Activated CD4-positive, alpha-beta T cell treated with anti-CD3 and anti-CD28 coated beads, Interleukin-2, amount 10 ng/mL, durations not matched to agents 24 days and 14 days (primary cell): ENCODE data around the gene IL20. TPM values are rescaled to one million over a fixed set of nuclear protein-coding genes. Genes with fewer than 3 reads are reported as not detected.

Source experiments
- DNase-seq: peaks from one replicate; pipeline ENCODE4 v3.0.0; 2022
- H3K27ac Mint-ChIP-seq: one replicate; pipeline ENCODE4 v1.8.0; 2022; ENCODE audit warnings: mild to moderate bottlenecking, mixed read lengths
- H3K27me3 Mint-ChIP-seq: one replicate; pipeline ENCODE4 v1.8.0; 2022; ENCODE audit warnings: mixed read lengths
- H3K36me3 Mint-ChIP-seq: one replicate; pipeline ENCODE4 v1.8.0; 2022; ENCODE audit warnings: low read depth, mild to moderate bottlenecking, mixed read lengths
- H3K4me1 Mint-ChIP-seq: one replicate; pipeline ENCODE4 v1.8.0; 2021; ENCODE audit warnings: mixed read lengths
- H3K4me3 Mint-ChIP-seq: one replicate; pipeline ENCODE4 v1.8.0; 2022; ENCODE audit warnings: mild to moderate bottlenecking, moderate library complexity, mixed read lengths
- H3K9me3 Mint-ChIP-seq: one replicate; pipeline ENCODE4 v1.8.0; 2021; ENCODE audit warnings: mixed read lengths
- intact Hi-C: fragments of 100-400 bp; cut with micrococcal nuclease; formaldehyde crosslinking; loops from one replicate; pipeline ENCODE4 v1.15.1; 2023
- total RNA-seq: library from RNA; stranded (reverse); gene quantifications from 2 replicates; pipeline ENCODE4 v1.2.3, GENCODE V29; 2022

The IL20 gene
- not detected in 2 replicates for total RNA-seq

GRCh38 chr1:206864939-206865671 is at the start of gene IL20:
IL20 (plus strand) TSS chr1:206865623; CDS start chr1:206865853, 230 bp downstream.
- DNase-seq = peak; percentile 95
- no peak within 1 kb of the TSS for H3K4me3 Mint-ChIP-seq
- intact Hi-C loops = loop anchor here (1.0 to 5.0 kb wide), 3 partner anchors 47 to 117 kb away; no protein-coding TSS in a partner anchor
- H3K27me3 Mint-ChIP-seq = peaks cover 30% of the 10 kb centered on the region
- H3K27ac Mint-ChIP-seq = peak within 1 kb of the TSS; percentile 32
- no peaks in the 10 kb centered on the region for H3K36me3 Mint-ChIP-seq
- peaks cover 9% of the 10 kb centered on the region for H3K4me1 Mint-ChIP-seq
- no peaks in the 10 kb centered on the region for H3K9me3 Mint-ChIP-seq

- intact Hi-C loops = loop anchor here (1.0 to 2.0 kb wide), 3 partner anchors 13 to 50 kb away; partner anchors contain the start of gene IL20
- H3K27ac Mint-ChIP-seq = peak overlapping the region; percentile 83
These were observed 48.8 kb upstream of the IL20 start for GRCh38 chr1:206816390-206817287.

GRCh38 chr1:206821493-206821892 is 43.9 kb upstream of the IL20 start:
- peaks cover 26% of the 10 kb centered on the region for H3K4me1 Mint-ChIP-seq
- DNase-seq = no peak
- no peak overlapping the region for H3K4me3 Mint-ChIP-seq
- H3K9me3 Mint-ChIP-seq = no peaks in the 10 kb centered on the region
- H3K27me3 Mint-ChIP-seq = no peaks in the 10 kb centered on the region
- intact Hi-C loops = no loop called here
- no peak overlapping the region for H3K27ac Mint-ChIP-seq
- H3K36me3 Mint-ChIP-seq = no peaks in the 10 kb centered on the region

More at GRCh38 chr1:206816390-206817287, 48.8 kb upstream of the IL20 start:
- Mint-ChIP-seq H3K4me3 (peak overlapping the region; percentile 46), H3K9me3 (peaks cover 15% of the 10 kb centered on the region), H3K4me1 (peaks cover 27% of the 10 kb centered on the region), H3K27me3 (no peaks in the 10 kb centered on the region), H3K36me3 (peaks cover 19% of the 10 kb centered on the region)
- DNase-seq = peak; percentile 85

GRCh38 chr1:206823727-206824126 is 41.7 kb upstream of the IL20 start:
- H3K27me3 Mint-ChIP-seq = no peaks in the 10 kb centered on the region
- H3K4me1 Mint-ChIP-seq = peaks cover 20% of the 10 kb centered on the region
- H3K9me3 Mint-ChIP-seq = no peaks in the 10 kb centered on the region

GRCh38 chr1:206824331-206824730 is 41.1 kb upstream of the IL20 start:
- DNase-seq = no peak
- H3K4me3 Mint-ChIP-seq = no peak overlapping the region
- no peaks in the 10 kb centered on the region for H3K36me3 Mint-ChIP-seq
- H3K27ac Mint-ChIP-seq = no peak overlapping the region
- peaks cover 26% of the 10 kb centered on the region for H3K4me1 Mint-ChIP-seq
- H3K27me3 Mint-ChIP-seq = no peaks in the 10 kb centered on the region
- intact Hi-C loops = no loop called here
- no peaks in the 10 kb centered on the region for H3K9me3 Mint-ChIP-seq

More at GRCh38 chr1:206823727-206824126, 41.7 kb upstream of the IL20 start:
- H3K27ac Mint-ChIP-seq = no peak overlapping the region
- no peaks in the 10 kb centered on the region for H3K36me3 Mint-ChIP-seq
- intact Hi-C loops = no loop called here
- DNase-seq = no peak
- H3K4me3 Mint-ChIP-seq = no peak overlapping the region

- intact Hi-C loops = no loop called here
- Mint-ChIP-seq H3K9me3 (no peaks in the 10 kb centered on the region), H3K36me3 (no peaks in the 10 kb centered on the region), H3K4me3 (no peak overlapping the region), H3K27me3 (peaks cover 1% of the 10 kb centered on the region), H3K4me1 (peaks cover 34% of the 10 kb centered on the region), H3K27ac (no peak overlapping the region)
- no peak for DNase-seq
These were observed 39.0 kb upstream of the IL20 start for GRCh38 chr1:206826394-206826793.

GRCh38 chr1:206828061-206828460 is 37.4 kb upstream of the IL20 start:
- Mint-ChIP-seq H3K36me3 (no peaks in the 10 kb centered on the region), H3K27ac (no peak overlapping the region), H3K27me3 (peaks cover 3% of the 10 kb centered on the region), H3K4me1 (peaks cover 46% of the 10 kb centered on the region), H3K4me3 (no peak overlapping the region), H3K9me3 (no peaks in the 10 kb centered on the region)
- no peak for DNase-seq
- intact Hi-C loops = no loop called here

GRCh38 chr1:206828765-206829164 is 36.7 kb upstream of the IL20 start:
- peak overlapping the region; percentile 49 for H3K4me3 Mint-ChIP-seq
- no peaks in the 10 kb centered on the region for H3K36me3 Mint-ChIP-seq
- H3K27me3 Mint-ChIP-seq = peaks cover 7% of the 10 kb centered on the region
- peaks cover 52% of the 10 kb centered on the region for H3K4me1 Mint-ChIP-seq
- DNase-seq = no peak
- H3K27ac Mint-ChIP-seq = no peak overlapping the region
- H3K9me3 Mint-ChIP-seq = no peaks in the 10 kb centered on the region
- intact Hi-C loops = no loop called here

- peak; percentile 69 for DNase-seq
- Mint-ChIP-seq H3K9me3 (no peaks in the 10 kb centered on the region), H3K27ac (no peak overlapping the region), H3K27me3 (peaks cover 10% of the 10 kb centered on the region), H3K36me3 (no peaks in the 10 kb centered on the region), H3K4me3 (peak overlapping the region; percentile 49), H3K4me1 (peaks cover 49% of the 10 kb centered on the region)
- intact Hi-C loops = no loop called here
These were observed 36.1 kb upstream of the IL20 start for GRCh38 chr1:206829282-206829681.

- Mint-ChIP-seq H3K36me3 (no peaks in the 10 kb centered on the region), H3K27ac (no peak overlapping the region), H3K27me3 (peaks cover 15% of the 10 kb centered on the region), H3K4me1 (peaks cover 47% of the 10 kb centered on the region), H3K9me3 (no peaks in the 10 kb centered on the region), H3K4me3 (no peak overlapping the region)
- intact Hi-C loops = no loop called here
- no peak for DNase-seq
These were observed 35.5 kb upstream of the IL20 start for GRCh38 chr1:206829875-206830274.

- H3K27me3 Mint-ChIP-seq = peaks cover 19% of the 10 kb centered on the region
- no peak overlapping the region for H3K4me3 Mint-ChIP-seq
- peaks cover 40% of the 10 kb centered on the region for H3K4me1 Mint-ChIP-seq
- no peak overlapping the region for H3K27ac Mint-ChIP-seq
- H3K36me3 Mint-ChIP-seq = no peaks in the 10 kb centered on the region
- DNase-seq = no peak
- no peaks in the 10 kb centered on the region for H3K9me3 Mint-ChIP-seq
- intact Hi-C loops = no loop called here
These were observed 33.8 kb upstream of the IL20 start for GRCh38 chr1:206831650-206832049.

GRCh38 chr1:206832352-206832880 is 33.0 kb upstream of the IL20 start:
- H3K27ac Mint-ChIP-seq = no peak overlapping the region
- H3K36me3 Mint-ChIP-seq = no peaks in the 10 kb centered on the region
- H3K4me3 Mint-ChIP-seq = no peak overlapping the region
- peaks cover 38% of the 10 kb centered on the region for H3K4me1 Mint-ChIP-seq
- no peak for DNase-seq
- peaks cover 26% of the 10 kb centered on the region for H3K27me3 Mint-ChIP-seq
- intact Hi-C loops = no loop called here
- no peaks in the 10 kb centered on the region for H3K9me3 Mint-ChIP-seq

- peaks cover 38% of the 10 kb centered on the region for H3K4me1 Mint-ChIP-seq
- H3K27ac Mint-ChIP-seq = no peak overlapping the region
- H3K4me3 Mint-ChIP-seq = no peak overlapping the region
These were observed 32.2 kb upstream of the IL20 start for GRCh38 chr1:206833106-206833680.

More at GRCh38 chr1:206833106-206833680, 32.2 kb upstream of the IL20 start:
- no peaks in the 10 kb centered on the region for H3K9me3 Mint-ChIP-seq
- DNase-seq = no peak
- peaks cover 32% of the 10 kb centered on the region for H3K27me3 Mint-ChIP-seq
- H3K36me3 Mint-ChIP-seq = no peaks in the 10 kb centered on the region
- intact Hi-C loops = no loop called here
